D721Med (cell line): ENCODE results near the gene TMEM9.

Experiments used
- DNase-seq: peaks from one replicate; pipeline ENCODE4 v3.0.0; 2011; ENCODE audit warnings: low spot score; ENCODE audit not compliant: insufficient read length
- FAIRE-seq: peaks from 2 replicates; lab custom pipeline; 2011; peaks lifted over from hg19 to GRCh38; lab: Jason Lieb, UNC
- TF ChIP-seq, protein P1 (sequence below): IDR thresholded peaks from 2 replicates; pipeline ENCODE4 v1.5.1; 2012; ENCODE audit warnings: mild to moderate bottlenecking, control low read depth; ENCODE audit not compliant: insufficient read depth; ENCODE audit errors: missing control alignments

TMEM9 gene

GRCh38 chr1:201123866-201124265 is 30.4 kb downstream of the TMEM9 start:
- peak; percentile 29 for FAIRE-seq
- TF ChIP-seq, protein P1, sequence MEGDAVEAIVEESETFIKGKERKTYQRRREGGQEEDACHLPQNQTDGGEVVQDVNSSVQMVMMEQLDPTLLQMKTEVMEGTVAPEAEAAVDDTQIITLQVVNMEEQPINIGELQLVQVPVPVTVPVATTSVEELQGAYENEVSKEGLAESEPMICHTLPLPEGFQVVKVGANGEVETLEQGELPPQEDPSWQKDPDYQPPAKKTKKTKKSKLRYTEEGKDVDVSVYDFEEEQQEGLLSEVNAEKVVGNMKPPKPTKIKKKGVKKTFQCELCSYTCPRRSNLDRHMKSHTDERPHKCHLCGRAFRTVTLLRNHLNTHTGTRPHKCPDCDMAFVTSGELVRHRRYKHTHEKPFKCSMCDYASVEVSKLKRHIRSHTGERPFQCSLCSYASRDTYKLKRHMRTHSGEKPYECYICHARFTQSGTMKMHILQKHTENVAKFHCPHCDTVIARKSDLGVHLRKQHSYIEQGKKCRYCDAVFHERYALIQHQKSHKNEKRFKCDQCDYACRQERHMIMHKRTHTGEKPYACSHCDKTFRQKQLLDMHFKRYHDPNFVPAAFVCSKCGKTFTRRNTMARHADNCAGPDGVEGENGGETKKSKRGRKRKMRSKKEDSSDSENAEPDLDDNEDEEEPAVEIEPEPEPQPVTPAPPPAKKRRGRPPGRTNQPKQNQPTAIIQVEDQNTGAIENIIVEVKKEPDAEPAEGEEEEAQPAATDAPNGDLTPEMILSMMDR: no peak
- no peak for DNase-seq

DNA sequence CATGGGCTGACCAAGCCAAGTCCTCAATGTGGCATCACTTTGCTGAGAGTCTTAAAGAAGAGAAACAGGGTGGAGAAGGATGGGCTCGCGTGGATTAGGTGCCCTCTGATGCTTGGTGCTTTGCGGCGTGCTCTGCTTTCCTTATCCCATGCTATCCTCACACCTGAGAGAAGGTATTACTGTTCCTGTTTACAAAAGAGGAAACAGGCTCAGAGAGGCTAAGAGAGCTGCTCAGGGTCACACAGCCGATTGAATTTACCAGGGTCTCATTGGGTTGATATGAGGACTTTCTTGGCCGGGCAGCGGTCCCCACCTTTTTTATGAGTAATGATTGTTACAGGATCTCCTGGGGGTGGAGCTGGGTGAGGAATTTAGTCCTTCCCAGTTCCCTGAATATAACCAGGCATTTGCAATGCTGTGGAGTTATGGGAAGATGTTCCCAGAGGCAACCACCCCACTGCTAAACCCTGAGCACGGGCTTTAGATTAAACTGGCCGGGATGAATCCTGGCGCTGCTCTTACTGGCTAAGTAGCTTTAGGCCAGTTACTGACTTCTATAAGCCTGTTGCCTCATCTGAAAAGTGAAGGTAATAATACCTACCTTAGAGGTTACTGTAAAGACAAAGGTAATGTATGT is 31.8 kb downstream of the TMEM9 start:
- FAIRE-seq: peak; percentile 70
- DNase-seq: peak; percentile 87
- TF ChIP-seq, protein P1: no peak

GRCh38 chr1:201119206-201120197 is 34.8 kb downstream of the TMEM9 start:
- TF ChIP-seq, protein P1: peak; percentile 70
- peak; percentile 29 for FAIRE-seq
- no peak for DNase-seq

GRCh38 chr1:201116091-201116490 is 38.2 kb downstream of the TMEM9 start:
- peak; percentile 88 for DNase-seq
- FAIRE-seq: peak; percentile 95
- TF ChIP-seq, protein P1: no peak

GRCh38 chr1:201115390-201115937 is 38.8 kb downstream of the TMEM9 start:
- no peak for DNase-seq
- no peak for FAIRE-seq
- TF ChIP-seq, protein P1: no peak

DNA sequence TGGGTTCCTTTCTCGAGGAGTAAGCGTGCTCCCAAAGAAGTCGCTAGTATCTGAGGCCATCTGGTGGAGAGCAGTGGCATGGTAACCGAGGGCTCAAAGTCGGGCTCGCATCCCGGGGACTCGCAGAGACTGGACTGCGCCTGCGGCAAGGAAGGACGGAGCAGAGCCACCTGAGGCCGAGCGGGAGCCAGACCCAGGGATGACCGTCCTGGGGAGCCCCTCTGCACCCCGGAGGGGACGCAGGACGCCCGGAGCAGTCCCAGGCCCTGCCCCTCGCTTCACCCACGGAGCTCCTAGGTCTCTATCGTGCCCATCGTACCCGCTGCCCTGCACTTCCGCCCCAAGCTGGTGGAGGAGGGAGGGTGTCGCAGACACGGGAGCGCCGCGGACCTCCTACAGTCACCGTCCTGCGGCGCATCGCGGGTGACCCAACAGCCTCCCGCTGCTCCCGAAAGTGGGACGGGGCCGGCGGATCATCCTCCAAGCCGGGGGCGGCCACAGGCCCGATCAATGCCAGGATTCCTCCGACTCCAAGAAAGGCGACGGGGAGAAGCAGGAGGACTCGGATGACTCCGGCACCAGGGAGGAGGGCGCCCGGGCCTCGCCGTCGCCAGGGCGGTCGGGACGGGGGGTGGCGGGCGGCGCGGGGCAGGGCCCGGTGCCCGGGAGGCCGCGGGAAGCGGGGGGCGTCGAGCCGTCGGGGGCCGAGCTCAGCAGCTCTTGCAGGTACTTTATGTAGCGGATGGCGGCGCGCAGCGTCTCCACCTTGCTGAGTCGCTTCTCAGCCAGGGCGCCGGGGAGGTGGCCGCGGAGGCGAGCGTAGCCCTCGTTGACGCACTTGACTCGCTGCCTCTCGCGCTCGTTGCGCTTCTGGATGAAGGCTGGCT is 39.8 kb downstream of the TMEM9 start:
- DNase-seq (peak; percentile 95), FAIRE-seq (peak; percentile 91)
- TF ChIP-seq, protein P1: peak; percentile 99
